ENCODE results near the gene GVQW3. TPM values are rescaled to one million over a fixed set of nuclear protein-coding genes. Genes with fewer than 3 reads are reported as not detected.

The GVQW3 gene
- under 1 TPM; 0.11 to 0.16 TPM for polyA plus RNA-seq

DNA sequence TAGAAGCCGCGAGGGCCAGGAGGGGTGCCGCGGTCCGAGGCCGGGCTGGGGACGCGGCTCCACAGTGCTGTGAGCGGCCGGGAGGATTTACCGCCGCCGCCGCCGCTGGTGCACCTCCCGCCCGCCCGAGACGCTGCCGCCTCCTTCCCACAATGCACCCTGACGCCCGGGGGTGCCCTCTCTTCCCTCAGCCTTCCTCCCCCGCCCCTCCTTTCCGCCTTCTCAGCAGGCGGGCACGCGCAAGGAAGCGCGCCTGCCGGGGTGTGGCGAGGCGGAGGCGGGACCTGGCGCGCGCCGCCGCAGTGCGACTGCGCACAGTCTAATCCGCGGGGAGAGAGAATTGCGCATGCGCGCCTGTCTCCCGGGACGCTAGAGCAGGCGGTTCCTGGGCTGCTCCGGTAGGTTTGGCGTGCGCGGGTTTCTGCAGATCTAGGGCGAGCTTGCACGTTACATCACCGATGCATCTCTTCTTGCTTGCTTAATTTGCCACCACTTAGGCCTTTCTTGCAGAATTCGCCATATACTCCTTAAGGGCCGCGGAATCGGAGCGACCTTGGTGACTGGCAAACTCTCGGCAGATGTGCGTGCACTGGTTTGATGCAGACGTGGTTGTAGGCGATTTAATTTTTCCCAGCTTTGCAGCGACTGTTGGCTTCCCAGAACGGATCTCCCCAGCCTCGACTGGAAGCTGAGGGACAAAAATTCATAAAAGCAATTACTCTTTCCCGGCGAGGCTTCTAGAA lies at the start of gene GVQW3, which contains the start of gene THAP12:
GVQW3 (plus strand) TSS at position 347 of the 743 bp plus-strand sequence. CDS start 506 bp downstream, outside the sequence.
THAP12 (minus strand) TSS at position 156 of the 743 bp plus-strand sequence. CDS start 296 bp downstream, outside the sequence.
- Histone ChIP-seq H3K27me3 (ENCODE audit: control insufficient read depth in 1 of 2, insufficient read depth in 2 of 2, low read length in 2 of 2) (no peaks in the 10 kb centered on the region), H3K9me3 (ENCODE audit: control insufficient read depth in 2 of 2, insufficient read depth in 1 of 2, low read depth in 1 of 2, low read length in 1 of 2) (no peaks in the 10 kb centered on the region), H3K4me3 (ENCODE audit: low read depth in 1 of 2, low read length in 2 of 2) (peak within 1 kb of the TSS; percentile 82 to 87), H3K4me1 (ENCODE audit: control insufficient read depth in 2 of 2, insufficient read depth in 2 of 2, low read length in 1 of 2) (peaks cover 0 to 2% of the 10 kb centered on the region in 2 donors), H3K27ac (ENCODE audit: low read depth in 2 of 2, low read length in 1 of 2) (peak within 1 kb of the TSS; percentile 75 to 88), H3K36me3 (ENCODE audit: control insufficient read depth in 2 of 2, insufficient read depth in 2 of 2, low read length in 1 of 2) (no peaks in the 10 kb centered on the region)
- WGBS, 2 donors, result 0% methylated on average over 43 to 69 of the region's 69 CpGs

DNA sequence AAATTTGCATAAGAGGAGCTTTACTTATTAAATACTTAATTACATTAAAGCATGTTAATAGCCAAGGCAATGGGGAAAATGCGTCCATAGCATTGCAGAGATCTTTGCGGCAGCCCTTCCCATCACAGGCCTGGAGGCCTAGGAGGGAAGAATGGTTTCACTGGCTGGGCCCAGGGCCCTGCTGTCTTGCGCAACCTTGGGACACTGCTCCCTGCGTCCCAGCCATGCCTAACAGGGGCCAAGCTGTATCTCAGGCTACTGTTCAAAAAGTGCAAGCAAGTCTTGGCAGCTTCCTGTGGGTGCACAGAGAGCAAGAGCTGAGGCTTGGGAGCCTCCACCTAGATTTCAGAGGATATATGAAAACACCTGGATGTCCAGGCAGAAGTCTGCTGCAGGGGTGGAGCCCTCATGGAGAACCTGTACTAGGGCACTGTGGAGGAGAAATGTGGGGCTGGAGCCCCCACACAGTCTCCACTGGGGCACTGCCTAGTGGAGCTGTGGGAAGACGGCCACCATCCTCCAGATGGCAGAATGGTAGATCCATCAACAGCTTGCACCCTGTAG lies 46.2 kb upstream of the GVQW3 start:
- Histone ChIP-seq H3K27ac (ENCODE audit: low read depth in 2 of 2, low read length in 1 of 2) (no peak overlapping the region), H3K27me3 (ENCODE audit: control insufficient read depth in 1 of 2, insufficient read depth in 2 of 2, low read length in 2 of 2) (no peaks in the 10 kb centered on the region), H3K4me3 (ENCODE audit: low read depth in 1 of 2, low read length in 2 of 2) (no peak overlapping the region), H3K9me3 (ENCODE audit: control insufficient read depth in 2 of 2, insufficient read depth in 1 of 2, low read depth in 1 of 2, low read length in 1 of 2) (peaks cover 2 to 6% of the 10 kb centered on the region in 2 donors), H3K36me3 (ENCODE audit: control insufficient read depth in 2 of 2, insufficient read depth in 2 of 2, low read length in 1 of 2) (no peaks in the 10 kb centered on the region), H3K4me1 (ENCODE audit: control insufficient read depth in 2 of 2, insufficient read depth in 2 of 2, low read length in 1 of 2) (no peaks in the 10 kb centered on the region)
- 85 to 98% methylated on average over 5 of the region's 5 CpGs for WGBS, 2 donors

DNA sequence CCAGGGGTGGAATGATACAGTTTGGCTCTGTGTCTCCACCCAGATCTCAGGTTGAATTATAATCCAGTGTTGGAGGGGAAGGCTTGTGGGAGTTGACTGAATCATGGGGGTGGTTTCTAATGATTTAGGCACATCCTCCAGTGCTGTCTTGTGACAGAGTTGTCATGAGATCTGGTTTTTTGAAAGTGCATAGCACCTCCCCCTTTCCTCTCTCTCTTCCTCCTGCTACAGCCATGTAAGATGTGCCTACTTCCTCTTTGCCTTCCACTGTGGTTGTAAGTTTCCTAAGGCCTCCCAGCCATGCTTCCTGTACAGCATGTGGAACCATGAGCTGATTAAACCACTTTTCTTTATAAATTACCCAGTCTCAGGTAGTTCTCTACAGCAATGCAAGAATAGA lies 45.3 kb upstream of the GVQW3 start:
- Histone ChIP-seq H3K36me3 (ENCODE audit: control insufficient read depth in 2 of 2, insufficient read depth in 2 of 2, low read length in 1 of 2) (no peaks in the 10 kb centered on the region), H3K9me3 (ENCODE audit: control insufficient read depth in 2 of 2, insufficient read depth in 1 of 2, low read depth in 1 of 2, low read length in 1 of 2) (peaks cover 2 to 6% of the 10 kb centered on the region in 2 donors)

DNA sequence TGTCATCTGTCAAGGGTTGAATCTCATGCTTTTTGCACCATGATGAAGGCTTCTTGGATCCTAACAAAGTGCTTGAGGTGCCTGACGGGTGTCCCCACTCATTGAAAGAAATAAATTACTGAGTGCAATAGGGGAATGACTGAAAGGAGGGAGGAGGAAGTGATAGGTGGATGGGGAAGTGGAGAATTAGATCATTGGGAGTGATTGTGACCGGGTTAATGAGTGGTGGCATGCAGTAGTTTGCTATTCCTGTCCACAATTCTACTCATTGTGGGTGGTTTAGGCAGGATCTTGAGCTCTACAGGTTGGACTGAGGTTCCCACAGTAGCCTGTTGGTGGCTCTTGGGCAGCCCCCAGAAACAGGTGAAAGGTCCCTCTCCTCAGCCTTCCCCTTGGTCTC lies 44.5 kb upstream of the GVQW3 start:
- Histone ChIP-seq H3K4me1 (ENCODE audit: control insufficient read depth in 2 of 2, insufficient read depth in 2 of 2, low read length in 1 of 2) (no peaks in the 10 kb centered on the region), H3K4me3 (ENCODE audit: low read depth in 1 of 2, low read length in 2 of 2) (no peak overlapping the region), H3K27ac (ENCODE audit: low read depth in 2 of 2, low read length in 1 of 2) (no peak overlapping the region), H3K27me3 (ENCODE audit: control insufficient read depth in 1 of 2, insufficient read depth in 2 of 2, low read length in 2 of 2) (no peaks in the 10 kb centered on the region), H3K36me3 (ENCODE audit: control insufficient read depth in 2 of 2, insufficient read depth in 2 of 2, low read length in 1 of 2) (no peaks in the 10 kb centered on the region), H3K9me3 (ENCODE audit: control insufficient read depth in 2 of 2, insufficient read depth in 1 of 2, low read depth in 1 of 2, low read length in 1 of 2) (peaks cover 2 to 6% of the 10 kb centered on the region in 2 donors)
- 82 to 87% methylated on average over 2 of the region's 2 CpGs for WGBS, 2 donors

More for the DNA sequence above, 45.3 kb upstream of the GVQW3 start:
- Histone ChIP-seq H3K27ac (ENCODE audit: low read depth in 2 of 2, low read length in 1 of 2) (no peak overlapping the region), H3K4me1 (ENCODE audit: control insufficient read depth in 2 of 2, insufficient read depth in 2 of 2, low read length in 1 of 2) (no peaks in the 10 kb centered on the region), H3K27me3 (ENCODE audit: control insufficient read depth in 1 of 2, insufficient read depth in 2 of 2, low read length in 2 of 2) (no peaks in the 10 kb centered on the region), H3K4me3 (ENCODE audit: low read depth in 1 of 2, low read length in 2 of 2) (no peak overlapping the region)

DNA sequence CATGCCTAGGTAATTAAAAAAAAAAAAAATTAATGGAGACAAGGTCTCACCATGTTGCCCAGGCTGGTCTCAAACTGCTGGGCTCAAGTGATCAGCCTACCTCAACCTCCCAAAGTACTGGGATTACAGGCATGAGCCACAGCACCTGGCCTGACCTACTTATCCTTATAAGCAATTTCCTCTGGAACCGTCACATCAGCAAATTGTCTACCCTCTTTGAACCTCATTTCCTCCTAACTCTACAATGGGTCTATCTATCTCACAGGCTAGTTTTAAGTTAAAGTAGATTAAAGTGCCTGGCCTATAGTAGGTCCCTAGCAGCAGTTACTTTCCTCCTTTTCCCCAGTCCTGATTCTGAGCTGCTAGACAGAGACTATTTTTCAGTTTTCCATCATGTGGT lies 43.7 kb upstream of the GVQW3 start:
- Histone ChIP-seq H3K4me1 (ENCODE audit: control insufficient read depth in 2 of 2, insufficient read depth in 2 of 2, low read length in 1 of 2) (no peaks in the 10 kb centered on the region), H3K36me3 (ENCODE audit: control insufficient read depth in 2 of 2, insufficient read depth in 2 of 2, low read length in 1 of 2) (no peaks in the 10 kb centered on the region), H3K27ac (ENCODE audit: low read depth in 2 of 2, low read length in 1 of 2) (no peak overlapping the region), H3K4me3 (ENCODE audit: low read depth in 1 of 2, low read length in 2 of 2) (no peak overlapping the region), H3K9me3 (ENCODE audit: control insufficient read depth in 2 of 2, insufficient read depth in 1 of 2, low read depth in 1 of 2, low read length in 1 of 2) (peaks cover 2 to 6% of the 10 kb centered on the region in 2 donors), H3K27me3 (ENCODE audit: control insufficient read depth in 1 of 2, insufficient read depth in 2 of 2, low read length in 2 of 2) (no peaks in the 10 kb centered on the region)
- WGBS, 2 donors, result 77 to 87% methylated on average over 1 of the region's 1 CpG

DNA sequence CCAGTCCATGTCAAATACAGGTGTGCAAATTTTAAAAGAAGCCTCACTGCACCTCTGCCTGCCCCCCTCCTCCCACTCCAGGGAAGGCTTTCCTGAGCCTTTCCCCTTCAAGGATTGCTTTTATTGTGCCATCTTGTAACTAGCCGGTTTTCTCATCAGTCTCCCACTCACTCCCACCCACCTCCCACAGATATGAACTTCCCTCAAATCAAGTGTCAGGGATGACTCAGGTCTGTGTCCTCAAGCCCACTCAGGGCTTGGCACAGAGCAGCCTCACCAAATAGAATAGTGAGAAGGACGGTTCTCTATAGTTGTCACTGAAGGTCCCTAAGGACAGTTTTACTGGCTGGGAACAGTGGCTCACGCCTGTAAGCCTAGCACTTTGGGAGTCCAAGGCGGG lies 43.2 kb upstream of the GVQW3 start:
- H3K27ac ChIP-seq (ENCODE audit: low read depth in 2 of 2, low read length in 1 of 2), result no peak overlapping the region
- no peak overlapping the region for H3K4me3 ChIP-seq (ENCODE audit: low read depth in 1 of 2, low read length in 2 of 2)
- no peaks in the 10 kb centered on the region for H3K4me1 ChIP-seq (ENCODE audit: control insufficient read depth in 2 of 2, insufficient read depth in 2 of 2, low read length in 1 of 2)
- no peaks in the 10 kb centered on the region for H3K36me3 ChIP-seq (ENCODE audit: control insufficient read depth in 2 of 2, insufficient read depth in 2 of 2, low read length in 1 of 2)
- 76 to 77% methylated on average over 4 of the region's 4 CpGs for WGBS, 2 donors
- H3K9me3 ChIP-seq (ENCODE audit: control insufficient read depth in 2 of 2, insufficient read depth in 1 of 2, low read depth in 1 of 2, low read length in 1 of 2), result peaks cover 2 to 6% of the 10 kb centered on the region in 2 donors
- H3K27me3 ChIP-seq (ENCODE audit: control insufficient read depth in 1 of 2, insufficient read depth in 2 of 2, low read length in 2 of 2), result no peaks in the 10 kb centered on the region

DNA sequence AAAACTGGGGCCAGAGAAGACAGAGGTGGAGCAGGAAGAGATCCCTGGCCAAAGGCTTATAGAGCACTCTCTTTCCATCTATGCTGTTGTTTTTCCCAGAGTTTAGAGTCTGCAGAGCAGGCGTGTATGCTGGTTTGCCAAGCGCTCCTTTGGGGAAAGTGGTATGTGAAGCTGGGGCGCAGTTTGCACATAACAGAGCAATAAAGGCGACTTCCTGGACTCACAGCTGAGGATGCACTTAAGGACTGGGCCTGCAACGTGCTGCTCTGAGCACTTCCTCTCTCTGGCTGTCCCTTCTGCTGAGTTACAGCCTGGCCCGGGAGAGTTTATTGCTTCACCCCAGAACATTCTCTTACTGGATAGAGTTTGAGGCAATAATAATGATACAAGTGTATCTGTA lies 41.9 kb upstream of the GVQW3 start:
- Histone ChIP-seq H3K4me3 (ENCODE audit: low read depth in 1 of 2, low read length in 2 of 2) (no peak overlapping the region), H3K36me3 (ENCODE audit: control insufficient read depth in 2 of 2, insufficient read depth in 2 of 2, low read length in 1 of 2) (no peaks in the 10 kb centered on the region), H3K9me3 (ENCODE audit: control insufficient read depth in 2 of 2, insufficient read depth in 1 of 2, low read depth in 1 of 2, low read length in 1 of 2) (peaks cover 2 to 6% of the 10 kb centered on the region in 2 donors), H3K4me1 (ENCODE audit: control insufficient read depth in 2 of 2, insufficient read depth in 2 of 2, low read length in 1 of 2) (no peaks in the 10 kb centered on the region), H3K27ac (ENCODE audit: low read depth in 2 of 2, low read length in 1 of 2) (peak overlapping the region in 1 of 2 donors; percentile 7), H3K27me3 (ENCODE audit: control insufficient read depth in 1 of 2, insufficient read depth in 2 of 2, low read length in 2 of 2) (no peaks in the 10 kb centered on the region)
- 56 to 57% methylated on average over 6 of the region's 6 CpGs for WGBS, 2 donors

DNA sequence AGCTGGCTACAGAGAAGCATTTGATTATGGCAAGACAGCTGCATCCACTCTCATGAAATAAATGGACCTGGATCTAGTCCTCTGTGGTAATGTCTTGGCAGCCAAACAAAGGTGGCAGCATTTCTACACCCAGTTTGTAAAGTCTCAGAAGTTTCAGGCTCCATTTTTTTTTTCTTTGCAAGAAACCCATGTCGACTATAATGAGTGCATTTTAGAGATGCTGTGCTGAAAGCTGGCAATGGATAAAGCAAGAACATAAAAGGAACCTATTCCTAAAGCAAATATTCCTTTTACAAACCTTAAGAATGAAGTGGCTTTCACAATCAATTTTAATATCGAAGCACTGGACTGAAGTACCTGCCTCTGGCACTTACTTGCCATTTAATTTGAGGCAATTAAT lies 33.7 kb upstream of the GVQW3 start:
- no peak overlapping the region for H3K27ac ChIP-seq (ENCODE audit: low read depth in 2 of 2, low read length in 1 of 2)
- no peaks in the 10 kb centered on the region for H3K9me3 ChIP-seq (ENCODE audit: control insufficient read depth in 2 of 2, insufficient read depth in 1 of 2, low read depth in 1 of 2, low read length in 1 of 2)
- H3K4me3 ChIP-seq (ENCODE audit: low read depth in 1 of 2, low read length in 2 of 2), result no peak overlapping the region
- no peaks in the 10 kb centered on the region for H3K27me3 ChIP-seq (ENCODE audit: control insufficient read depth in 1 of 2, insufficient read depth in 2 of 2, low read length in 2 of 2)
- no peaks in the 10 kb centered on the region for H3K4me1 ChIP-seq (ENCODE audit: control insufficient read depth in 2 of 2, insufficient read depth in 2 of 2, low read length in 1 of 2)
- no peaks in the 10 kb centered on the region for H3K36me3 ChIP-seq (ENCODE audit: control insufficient read depth in 2 of 2, insufficient read depth in 2 of 2, low read length in 1 of 2)
- 38 to 40% methylated on average over 2 of the region's 2 CpGs for WGBS, 2 donors

DNA sequence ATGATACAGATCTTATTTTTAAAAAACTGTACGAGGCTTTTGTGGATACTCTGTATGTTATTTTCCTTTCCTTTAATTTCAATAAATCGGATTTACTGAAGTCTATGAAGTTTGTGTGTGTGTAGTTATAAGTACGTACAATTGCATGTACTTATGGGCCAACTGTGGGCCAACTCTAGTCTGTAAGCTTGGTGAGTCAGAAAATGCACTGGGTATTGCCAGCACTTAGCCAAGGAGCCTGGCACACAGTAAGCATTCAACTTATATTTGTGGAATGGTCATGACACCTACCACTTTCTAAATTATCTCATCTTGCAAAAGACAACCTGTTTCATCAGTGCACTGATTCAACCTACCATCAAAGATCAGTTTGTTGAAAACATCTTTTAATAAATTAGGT lies 32.8 kb upstream of the GVQW3 start:
- Histone ChIP-seq H3K27me3 (ENCODE audit: control insufficient read depth in 1 of 2, insufficient read depth in 2 of 2, low read length in 2 of 2) (no peaks in the 10 kb centered on the region), H3K4me3 (ENCODE audit: low read depth in 1 of 2, low read length in 2 of 2) (no peak overlapping the region), H3K36me3 (ENCODE audit: control insufficient read depth in 2 of 2, insufficient read depth in 2 of 2, low read length in 1 of 2) (peaks cover 0 to 3% of the 10 kb centered on the region in 2 donors), H3K4me1 (ENCODE audit: control insufficient read depth in 2 of 2, insufficient read depth in 2 of 2, low read length in 1 of 2) (no peaks in the 10 kb centered on the region), H3K27ac (ENCODE audit: low read depth in 2 of 2, low read length in 1 of 2) (no peak overlapping the region), H3K9me3 (ENCODE audit: control insufficient read depth in 2 of 2, insufficient read depth in 1 of 2, low read depth in 1 of 2, low read length in 1 of 2) (no peaks in the 10 kb centered on the region)
- WGBS, 2 donors, result 74 to 92% methylated on average over 3 of the region's 3 CpGs

DNA sequence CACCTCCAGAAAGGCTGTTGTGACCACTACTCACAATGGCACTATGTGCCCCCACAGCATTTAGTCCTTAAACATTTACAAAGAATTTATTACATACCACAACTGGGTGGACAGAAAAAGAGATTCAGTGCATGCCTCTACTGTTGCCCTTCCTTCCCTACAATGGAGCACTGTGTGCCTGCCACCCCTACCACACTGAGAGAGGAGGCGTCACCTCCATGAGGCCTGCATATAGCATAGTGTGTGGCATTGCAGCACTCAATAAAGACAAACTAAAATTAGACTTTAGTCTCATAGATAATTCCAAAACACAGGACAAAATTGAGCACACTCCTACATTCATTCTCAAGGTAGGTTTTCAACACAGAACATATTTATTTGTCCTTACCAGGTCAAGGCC lies 26.0 kb upstream of the GVQW3 start:
- Histone ChIP-seq H3K27me3 (ENCODE audit: control insufficient read depth in 1 of 2, insufficient read depth in 2 of 2, low read length in 2 of 2) (no peaks in the 10 kb centered on the region), H3K9me3 (ENCODE audit: control insufficient read depth in 2 of 2, insufficient read depth in 1 of 2, low read depth in 1 of 2, low read length in 1 of 2) (peaks cover 0 to 3% of the 10 kb centered on the region in 2 donors), H3K4me1 (ENCODE audit: control insufficient read depth in 2 of 2, insufficient read depth in 2 of 2, low read length in 1 of 2) (no peaks in the 10 kb centered on the region), H3K36me3 (ENCODE audit: control insufficient read depth in 2 of 2, insufficient read depth in 2 of 2, low read length in 1 of 2) (peaks cover 6 to 14% of the 10 kb centered on the region in 2 donors), H3K27ac (ENCODE audit: low read depth in 2 of 2, low read length in 1 of 2) (no peak overlapping the region), H3K4me3 (ENCODE audit: low read depth in 1 of 2, low read length in 2 of 2) (no peak overlapping the region)
- WGBS, 2 donors, result 95 to 100% methylated on average over 1 of the region's 1 CpG

Data from esophagus (tissue), 2 donors.